ENCODE measurements around the gene C2orf92. TPM values are rescaled to one million over a fixed set of nuclear protein-coding genes. Genes with fewer than 3 reads are reported as not detected.
A peak's percentile ranks its signal among the peaks of the same experiment; 100 is the strongest.

Gene C2orf92
- total RNA-seq, 1 donor = 2.5 TPM

- Histone ChIP-seq H3K27ac (ENCODE audit: low read depth, low read length) (no peak overlapping the region), H3K27me3 (ENCODE audit: insufficient read depth, low read length) (peaks cover 5% of the 10 kb centered on the region), H2AFZ (ENCODE audit: low read length) (no peak overlapping the region), H3K4me2 (ENCODE audit: insufficient read depth, low read length) (no peak overlapping the region), H4K20me1 (ENCODE audit: insufficient read depth, low read length) (no peaks in the 10 kb centered on the region), H3K9me3 (ENCODE audit: low read depth, low read length) (no peaks in the 10 kb centered on the region), H3K4me3 (ENCODE audit: insufficient read depth, low read length) (no peak overlapping the region), H3K36me3 (ENCODE audit: insufficient read depth, low read length) (no peaks in the 10 kb centered on the region), H3K79me2 (ENCODE audit: insufficient read depth, low read length) (no peaks in the 10 kb centered on the region), H3K4me1 (ENCODE audit: insufficient read depth, low read length) (peaks cover 11% of the 10 kb centered on the region)
- peak; percentile 3 for DNase-seq (ENCODE audit: insufficient read length, low spot score, missing footprints)
- TF ChIP-seq CTCF (IDR thresholded peaks at IDR 0.05; ENCODE audit: extremely low read depth, low read depth, low read length) = no peak
Measured at GRCh38 chr2:97703741-97704140, 34.2 kb downstream of the C2orf92 start.

GRCh38 chr2:97704989-97705388 lies 35.5 kb downstream of the C2orf92 start:
- no peak for TF ChIP-seq CTCF (IDR thresholded peaks at IDR 0.05; ENCODE audit: extremely low read depth, low read depth, low read length)

GRCh38 chr2:97706112-97706511 lies 36.6 kb downstream of the C2orf92 start:
- Histone ChIP-seq H3K79me2 (ENCODE audit: insufficient read depth, low read length) (no peaks in the 10 kb centered on the region), H3K9me3 (ENCODE audit: low read depth, low read length) (no peaks in the 10 kb centered on the region), H3K27me3 (ENCODE audit: insufficient read depth, low read length) (peaks cover 8% of the 10 kb centered on the region), H3K27ac (ENCODE audit: low read depth, low read length) (no peak overlapping the region), H3K4me2 (ENCODE audit: insufficient read depth, low read length) (no peak overlapping the region), H3K4me1 (ENCODE audit: insufficient read depth, low read length) (peaks cover 11% of the 10 kb centered on the region), H3K36me3 (ENCODE audit: insufficient read depth, low read length) (no peaks in the 10 kb centered on the region), H4K20me1 (ENCODE audit: insufficient read depth, low read length) (no peaks in the 10 kb centered on the region), H3K4me3 (ENCODE audit: insufficient read depth, low read length) (no peak overlapping the region), H2AFZ (ENCODE audit: low read length) (no peak overlapping the region)
- no peak for TF ChIP-seq CTCF (IDR thresholded peaks at IDR 0.05; ENCODE audit: extremely low read depth, low read depth, low read length)
- no peak for DNase-seq (ENCODE audit: insufficient read length, low spot score, missing footprints)

More at GRCh38 chr2:97704989-97705388, 35.5 kb downstream of the C2orf92 start:
- peaks cover 11% of the 10 kb centered on the region for H3K4me1 ChIP-seq (ENCODE audit: insufficient read depth, low read length)
- H3K27me3 ChIP-seq (ENCODE audit: insufficient read depth, low read length) = peaks cover 5% of the 10 kb centered on the region
- H3K9me3 ChIP-seq (ENCODE audit: low read depth, low read length) = no peaks in the 10 kb centered on the region
- no peak overlapping the region for H3K27ac ChIP-seq (ENCODE audit: low read depth, low read length)
- H2AFZ ChIP-seq (ENCODE audit: low read length) = no peak overlapping the region
- no peaks in the 10 kb centered on the region for H3K79me2 ChIP-seq (ENCODE audit: insufficient read depth, low read length)
- peak; percentile 59 for DNase-seq (ENCODE audit: insufficient read length, low spot score, missing footprints)
- no peak overlapping the region for H3K4me2 ChIP-seq (ENCODE audit: insufficient read depth, low read length)
- H3K4me3 ChIP-seq (ENCODE audit: insufficient read depth, low read length) = no peak overlapping the region
- H3K36me3 ChIP-seq (ENCODE audit: insufficient read depth, low read length) = no peaks in the 10 kb centered on the region
- H4K20me1 ChIP-seq (ENCODE audit: insufficient read depth, low read length) = no peaks in the 10 kb centered on the region

- Histone ChIP-seq H3K27me3 (ENCODE audit: insufficient read depth, low read length) (peaks cover 12% of the 10 kb centered on the region), H3K4me2 (ENCODE audit: insufficient read depth, low read length) (no peak overlapping the region), H3K27ac (ENCODE audit: low read depth, low read length) (no peak overlapping the region), H4K20me1 (ENCODE audit: insufficient read depth, low read length) (no peaks in the 10 kb centered on the region), H3K4me1 (ENCODE audit: insufficient read depth, low read length) (peaks cover 6% of the 10 kb centered on the region), H3K36me3 (ENCODE audit: insufficient read depth, low read length) (no peaks in the 10 kb centered on the region), H2AFZ (ENCODE audit: low read length) (no peak overlapping the region), H3K4me3 (ENCODE audit: insufficient read depth, low read length) (no peak overlapping the region), H3K9me3 (ENCODE audit: low read depth, low read length) (no peaks in the 10 kb centered on the region), H3K79me2 (ENCODE audit: insufficient read depth, low read length) (no peaks in the 10 kb centered on the region)
- DNase-seq (ENCODE audit: insufficient read length, low spot score, missing footprints) = no peak
- TF ChIP-seq CTCF (IDR thresholded peaks at IDR 0.05; ENCODE audit: extremely low read depth, low read depth, low read length) = no peak
Measured at GRCh38 chr2:97706708-97707345, 37.3 kb downstream of the C2orf92 start.
